LNCAP (cell line): ENCODE results near the gene NMNAT1.

Experiments
- CTCF ChIP-seq: fragments of 450-650 bp; IDR thresholded peaks from 2 replicates; pipeline ENCODE4 v1.5.1; 2017; ENCODE audit warnings: mild to moderate bottlenecking

The NMNAT1 gene

GRCh38 chr1:10001016-10001665 lies 57.9 kb downstream of the NMNAT1 start:
- no peak for TF ChIP-seq CTCF

GRCh38 chr1:10007169-10007568 lies 63.9 kb downstream of the NMNAT1 start:
- TF ChIP-seq CTCF = no peak

- TF ChIP-seq CTCF = no peak
These were observed 70.7 kb downstream of the NMNAT1 start for GRCh38 chr1:10014016-10014415.

GRCh38 chr1:10019561-10019960 lies 76.3 kb downstream of the NMNAT1 start:
- TF ChIP-seq CTCF = no peak

- no peak for TF ChIP-seq CTCF
These were observed 76.8 kb downstream of the NMNAT1 start for GRCh38 chr1:10020086-10020485.

DNA sequence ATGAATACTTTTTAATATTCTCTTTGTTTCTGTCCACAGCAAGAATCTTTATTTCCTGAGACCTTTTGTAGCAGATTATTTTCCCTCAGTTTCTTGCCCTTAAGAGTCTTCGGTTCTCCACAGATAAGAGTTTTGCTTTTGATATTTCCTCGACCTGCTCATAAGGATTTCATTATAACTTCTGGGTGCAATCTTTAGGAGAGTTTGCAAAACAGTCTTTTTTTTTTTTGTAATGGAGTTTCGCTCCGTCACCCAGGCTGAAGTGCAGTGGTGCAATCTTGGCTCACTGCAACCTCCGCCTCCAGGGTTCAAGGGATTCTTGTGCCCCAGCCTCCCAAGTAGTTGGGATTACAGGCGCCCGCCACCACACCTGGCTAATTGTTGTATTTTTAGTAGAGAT lies 79.4 kb downstream of the NMNAT1 start:
- TF ChIP-seq CTCF = no peak

GRCh38 chr1:10025354-10025753 lies 82.1 kb downstream of the NMNAT1 start:
- no peak for TF ChIP-seq CTCF

GRCh38 chr1:10027027-10027426 lies 83.8 kb downstream of the NMNAT1 start:
- no peak for TF ChIP-seq CTCF
